HG02759 (cell line): Measurements from ENCODE around the gene GUCD1.

Experiments used
- ATAC-seq: cut with Tn5 transposase; IDR thresholded peaks from one replicate; pipeline ENCODE4 v1.9.1; 2021; ENCODE audit warnings: mild to moderate bottlenecking, moderate library complexity; ENCODE audit not compliant: unreplicated experiment

GUCD1 gene

DNA sequence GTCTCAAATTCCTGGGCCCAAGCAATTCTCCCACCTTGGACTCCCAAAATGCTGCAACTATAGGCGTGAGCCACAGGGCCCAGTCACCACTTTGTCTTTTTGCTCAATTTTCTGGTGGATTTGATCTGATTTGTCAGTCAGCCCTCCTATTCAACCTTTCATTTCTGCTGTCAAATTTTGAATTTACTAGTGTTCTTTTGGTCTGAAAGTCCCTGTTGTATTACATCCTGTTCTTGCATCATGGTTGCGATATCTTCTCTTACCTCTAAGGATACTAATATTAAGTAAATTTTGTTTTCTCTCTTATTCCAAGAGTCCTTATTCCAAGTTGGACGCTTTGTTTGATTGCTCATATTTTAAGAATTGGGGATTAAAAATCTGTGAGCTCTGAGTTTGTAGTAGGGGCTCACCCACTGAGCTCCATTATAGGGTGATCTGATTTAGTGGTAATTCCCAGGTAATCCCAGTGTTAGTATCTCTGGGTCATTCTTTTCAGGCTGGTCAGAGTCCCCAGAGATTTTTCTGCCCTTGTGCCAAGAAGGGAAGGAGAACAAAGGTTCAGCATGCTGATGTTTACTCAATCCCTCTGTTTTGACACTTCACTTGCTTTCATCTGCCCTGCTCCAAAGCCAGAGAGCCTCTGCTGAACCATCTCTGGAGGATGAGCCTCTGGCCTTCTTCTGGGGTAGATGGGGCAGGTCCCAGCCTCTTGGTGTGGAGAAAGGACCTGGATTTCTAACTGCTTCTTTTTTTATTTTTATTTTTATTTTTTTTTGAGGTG is 49.8 kb downstream of the GUCD1 start:
- ATAC-seq = no peak

DNA sequence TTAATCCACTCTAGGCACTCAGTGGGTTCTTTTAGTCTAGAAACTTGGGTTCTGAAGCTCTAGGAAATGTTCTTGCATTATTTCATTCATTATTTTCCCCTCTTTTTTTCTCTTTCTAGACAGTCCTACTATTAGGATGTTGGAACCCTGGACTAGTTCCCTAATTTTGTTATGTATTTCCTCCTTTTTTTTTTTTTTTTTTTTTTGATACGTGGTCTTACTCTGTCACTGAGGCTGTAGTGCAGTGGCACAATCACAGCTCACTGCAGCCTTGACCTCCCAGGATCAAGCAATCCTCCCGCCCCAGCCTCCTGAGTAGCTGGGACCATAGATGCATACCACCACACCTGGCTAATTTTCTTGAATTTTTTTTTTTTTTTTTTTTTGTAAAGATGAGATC is 50.4 kb downstream of the GUCD1 start:
- ATAC-seq = no peak

DNA sequence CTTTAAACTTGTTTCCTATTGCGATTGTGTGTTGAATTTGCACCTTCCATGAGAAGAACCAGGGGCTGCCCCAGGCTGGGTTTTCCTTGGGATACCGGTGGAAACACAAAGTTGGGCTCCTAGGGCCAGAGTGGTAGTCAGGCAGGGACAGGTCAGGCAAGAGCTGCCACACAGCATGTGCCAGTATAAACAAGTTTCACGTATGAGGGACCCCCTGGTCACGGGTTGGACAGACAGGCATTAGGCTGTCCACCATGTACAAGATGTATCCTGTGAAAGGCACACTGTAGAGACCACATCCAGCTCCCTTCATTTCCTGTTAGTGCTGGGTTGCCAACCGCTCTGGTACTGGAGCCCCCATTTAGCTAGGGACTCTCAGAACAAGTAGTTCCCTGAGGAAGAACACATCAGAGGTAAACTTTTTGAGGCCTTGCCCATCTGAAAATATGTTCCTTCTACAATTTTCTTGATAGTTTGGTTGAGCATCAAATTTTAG is 51.0 kb downstream of the GUCD1 start:
- no peak for ATAC-seq

DNA sequence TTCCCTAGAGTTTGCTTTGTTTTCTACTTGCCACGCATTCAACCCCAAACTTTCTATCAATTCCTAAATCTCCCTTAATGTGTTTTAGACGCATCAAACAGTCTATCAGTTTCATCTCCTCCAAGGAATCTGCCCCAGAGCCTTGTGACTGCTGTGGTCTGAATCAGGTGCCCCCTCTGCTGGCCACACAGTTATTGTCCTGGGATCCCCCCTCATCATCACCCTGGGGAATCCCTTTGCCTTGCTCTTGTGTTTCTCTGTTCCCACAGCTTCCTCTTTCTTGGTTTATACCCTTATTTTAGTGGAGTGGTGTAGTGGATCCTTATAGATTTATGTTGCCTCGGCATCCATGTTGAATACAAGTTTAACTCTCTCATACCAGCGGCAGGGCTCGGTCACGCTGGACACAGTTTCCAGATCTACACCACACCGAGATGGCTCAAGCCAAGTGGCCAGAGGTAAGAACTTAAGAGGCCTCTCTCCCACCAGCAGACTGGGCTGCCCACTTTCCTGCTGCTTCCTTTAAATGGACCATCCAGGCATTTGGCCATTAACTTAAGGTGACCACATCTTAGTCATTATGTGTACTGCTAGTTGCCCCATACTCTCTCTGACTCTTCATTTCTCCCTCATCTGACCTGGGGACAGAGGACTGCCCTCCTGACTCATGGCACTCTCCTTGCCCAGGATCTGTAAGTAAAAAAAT is 51.6 kb downstream of the GUCD1 start:
- no peak for ATAC-seq

DNA sequence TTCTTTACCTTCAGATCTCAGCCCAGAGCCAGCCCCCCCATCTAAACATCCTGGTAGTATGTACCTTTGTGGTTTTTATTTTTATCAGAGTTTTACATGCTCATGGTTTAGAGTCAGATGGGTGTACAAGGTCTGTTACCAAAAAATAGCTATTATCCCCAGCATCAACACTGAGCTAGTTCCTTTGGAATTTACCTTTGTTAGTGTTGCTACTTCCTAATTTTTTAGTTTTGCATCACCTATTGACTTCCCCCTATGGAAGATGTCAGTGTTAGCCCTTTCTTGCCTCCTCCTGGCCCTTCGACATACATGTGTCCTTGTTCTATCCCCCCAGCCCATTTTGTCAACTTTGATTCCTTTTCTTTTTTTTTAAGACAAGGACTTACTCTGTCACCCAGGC is 52.4 kb downstream of the GUCD1 start:
- ATAC-seq = no peak

DNA sequence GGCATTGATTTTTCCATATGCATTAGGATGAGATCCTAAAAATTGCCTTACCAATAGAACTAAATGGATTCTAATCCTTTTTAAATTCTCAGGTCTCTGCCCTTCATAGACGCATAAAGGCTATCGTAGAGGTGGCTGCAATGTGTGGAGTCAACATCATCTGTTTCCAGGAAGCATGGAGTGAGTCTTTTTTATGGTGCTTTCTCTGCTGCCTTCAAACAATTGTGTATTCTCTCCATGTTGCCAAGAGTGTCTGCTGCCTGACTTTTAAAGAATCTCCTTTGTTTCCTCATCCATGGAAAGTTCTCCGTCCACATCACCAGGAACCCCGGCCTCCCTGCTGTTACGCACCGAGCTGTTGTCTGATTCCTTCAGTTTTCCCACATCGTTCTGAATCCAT is 52.9 kb downstream of the GUCD1 start:
- no peak for ATAC-seq

DNA sequence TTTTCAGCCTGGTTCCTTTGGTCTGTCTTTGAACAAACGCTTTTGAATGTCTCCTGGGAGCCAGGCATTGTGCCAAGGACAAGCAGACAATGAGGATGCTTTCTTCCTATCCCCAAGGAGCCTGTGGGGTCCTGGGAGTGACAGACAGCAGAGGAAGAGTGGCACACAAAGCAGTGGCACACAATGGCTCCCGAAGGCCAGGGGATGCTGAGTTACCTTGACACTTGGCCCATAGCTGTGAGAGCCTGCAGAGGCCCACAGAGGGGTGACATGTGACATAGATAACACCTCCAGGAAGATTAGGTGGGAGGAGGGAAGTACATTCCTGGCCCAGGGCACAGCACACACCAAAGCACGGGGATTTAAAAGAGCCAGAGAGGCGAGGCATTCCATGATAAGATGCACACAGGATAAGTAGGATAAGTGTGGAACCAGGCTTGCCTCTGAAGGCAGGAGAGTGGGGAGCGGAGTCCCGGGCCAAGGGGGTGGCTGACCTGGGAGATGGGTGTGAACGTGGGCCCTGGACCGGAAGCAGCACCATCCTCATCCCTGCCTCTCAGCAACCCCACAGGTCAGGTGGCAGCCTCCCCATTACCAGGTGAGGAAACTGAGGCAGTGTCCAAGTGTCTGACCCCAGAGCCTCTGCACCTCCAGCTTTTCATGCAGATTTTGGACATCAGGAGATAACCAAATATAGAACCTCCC is 53.5 kb downstream of the GUCD1 start:
- ATAC-seq = no peak

DNA sequence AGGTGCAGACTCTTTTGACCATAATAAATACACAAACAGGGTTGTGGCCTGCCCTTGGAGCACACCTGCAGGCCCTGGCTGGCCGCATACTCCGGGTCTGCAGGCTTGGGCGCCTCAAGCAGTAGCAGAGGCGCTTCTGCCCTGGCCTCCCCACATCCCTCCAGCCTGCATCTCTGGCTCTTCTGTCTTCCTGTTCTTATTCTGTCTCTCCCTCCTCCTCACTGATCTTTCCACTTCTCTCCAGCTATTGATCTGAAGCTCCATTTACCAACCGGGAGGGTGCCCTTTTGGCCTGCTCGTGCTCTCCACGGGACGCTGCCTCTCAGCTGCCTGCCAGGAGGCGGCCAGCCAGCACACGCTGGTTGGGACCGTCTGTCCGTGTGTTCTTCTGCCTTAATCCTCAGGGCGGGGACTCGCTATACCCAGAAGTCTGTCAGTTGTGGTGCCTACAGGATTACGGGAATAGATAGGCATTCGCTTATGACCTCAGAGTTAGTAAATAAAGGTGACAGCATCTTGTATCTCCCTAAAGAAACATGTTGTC is 54.6 kb downstream of the GUCD1 start:
- ATAC-seq = no peak

DNA sequence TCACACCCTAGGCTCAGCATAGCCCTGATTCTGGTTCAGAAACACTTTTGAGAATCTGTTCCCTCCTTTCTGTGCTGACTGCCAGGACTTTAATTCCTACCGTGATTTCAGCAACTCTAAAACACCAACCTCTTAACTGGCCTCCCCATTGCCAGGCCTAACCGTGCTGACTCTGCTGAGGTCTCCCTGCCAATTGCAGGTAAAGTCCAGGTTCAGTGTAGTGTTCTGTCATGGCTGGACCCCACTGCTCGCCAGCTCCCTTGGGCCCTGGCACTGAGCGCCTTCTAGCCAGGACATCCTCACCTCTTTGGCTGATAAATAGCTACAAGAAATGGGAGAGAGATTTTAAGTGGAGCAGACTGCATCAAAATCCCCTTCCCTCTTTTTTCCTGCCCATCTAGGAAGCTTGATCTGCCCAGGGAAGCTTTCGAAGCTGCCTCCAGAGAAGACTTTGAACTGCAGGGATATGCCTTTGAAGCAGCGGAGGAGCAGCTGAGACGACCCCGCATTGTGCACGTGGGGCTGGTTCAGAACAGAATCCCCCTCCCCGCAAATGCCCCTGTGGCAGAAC is 55.1 kb downstream of the GUCD1 start:
- ATAC-seq = no peak

DNA sequence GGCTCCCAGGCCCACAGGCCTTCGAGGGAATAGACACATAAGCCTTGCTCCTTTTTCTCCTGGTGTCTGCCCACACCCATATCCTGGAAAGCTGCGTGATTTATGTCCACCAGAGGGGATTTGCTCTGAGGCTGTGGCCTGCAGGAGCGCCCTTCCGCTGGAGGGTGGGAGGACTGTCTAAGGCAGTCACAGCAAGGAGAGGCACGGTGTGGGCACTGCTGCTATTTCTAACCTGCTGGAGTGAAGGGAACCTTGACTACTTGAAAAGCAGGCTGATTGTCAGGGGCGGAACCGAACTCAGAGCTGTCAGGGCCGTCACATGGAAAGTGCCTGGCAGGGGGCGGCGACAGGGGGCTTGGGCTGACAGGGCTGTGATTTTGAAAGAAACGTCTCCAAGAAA is 56.1 kb downstream of the GUCD1 start:
- no peak for ATAC-seq

DNA sequence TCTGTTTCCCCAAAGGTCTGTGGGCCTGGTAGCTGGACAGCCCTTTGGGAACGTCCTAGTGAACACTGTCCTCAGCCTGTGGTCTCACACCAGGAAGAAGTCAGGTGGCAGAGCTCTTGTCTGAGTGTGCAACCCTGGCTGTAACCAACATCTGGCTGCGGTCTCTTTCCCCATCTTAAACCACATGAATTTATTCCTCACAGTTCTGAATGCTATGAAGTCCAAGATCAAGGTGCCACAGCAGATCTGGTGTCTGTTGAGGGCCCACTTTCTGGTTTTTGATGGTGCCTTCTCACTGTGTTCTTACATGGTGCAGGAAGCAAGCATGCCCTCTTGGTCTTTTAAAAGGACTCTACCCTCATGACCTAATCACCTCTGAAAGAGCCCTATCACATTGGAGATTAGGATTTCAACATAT is 57.1 kb downstream of the GUCD1 start:
- ATAC-seq = no peak

DNA sequence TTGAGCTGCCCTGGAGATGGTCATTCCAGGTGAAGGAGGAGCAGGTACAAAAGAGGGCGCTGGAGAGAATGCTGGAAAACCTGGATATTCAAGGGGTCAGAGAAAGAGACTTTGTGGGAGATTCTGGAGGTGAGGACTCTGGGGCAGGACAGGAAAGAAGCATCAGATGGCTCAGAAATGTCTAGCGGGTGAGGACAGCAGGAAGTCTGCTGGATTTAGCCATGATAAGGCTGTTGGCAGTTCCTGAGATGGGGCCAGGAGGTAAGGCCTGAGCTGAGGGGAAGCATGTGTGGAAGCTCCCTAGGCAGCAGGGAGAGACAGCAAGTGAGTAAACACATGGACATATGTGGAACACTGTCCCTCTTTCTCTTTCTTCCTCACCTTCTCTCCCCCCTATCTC is 58.3 kb downstream of the GUCD1 start:
- ATAC-seq = no peak

DNA sequence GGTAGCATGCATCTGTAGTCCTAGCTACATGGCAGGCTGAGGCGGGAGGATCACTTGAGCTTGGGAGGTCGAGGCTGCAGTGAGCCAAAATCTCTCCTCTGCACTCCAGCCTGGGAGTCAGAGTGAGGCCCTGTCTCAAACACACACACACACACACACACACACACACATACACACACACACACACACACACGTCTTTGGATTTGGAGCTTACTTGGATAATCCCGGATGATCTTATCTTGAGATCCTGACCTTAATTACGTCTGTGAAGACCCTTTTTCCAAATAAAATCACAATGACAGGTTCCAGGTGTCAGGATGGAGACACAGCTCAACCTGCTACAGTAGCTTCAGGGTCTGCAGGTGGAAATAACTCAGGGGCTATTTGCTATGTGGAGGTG is 58.7 kb downstream of the GUCD1 start:
- ATAC-seq = no peak

DNA sequence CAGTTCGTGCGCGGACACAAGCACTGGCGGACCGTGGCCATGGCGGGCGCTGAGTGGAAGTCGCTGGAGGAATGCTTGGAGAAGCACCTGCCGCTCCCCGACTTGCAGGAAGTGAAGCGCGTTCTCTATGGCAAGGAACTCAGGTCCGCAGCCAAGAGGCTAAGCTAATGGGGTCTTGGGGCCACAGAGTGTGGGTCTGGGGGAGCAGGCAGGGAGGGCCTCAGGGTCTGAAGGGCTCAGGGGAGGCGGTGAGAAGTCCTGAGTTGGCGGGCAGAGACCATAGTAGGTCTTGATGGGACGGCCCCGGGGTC is 59.6 kb downstream of the GUCD1 start:
- ATAC-seq = no peak

DNA sequence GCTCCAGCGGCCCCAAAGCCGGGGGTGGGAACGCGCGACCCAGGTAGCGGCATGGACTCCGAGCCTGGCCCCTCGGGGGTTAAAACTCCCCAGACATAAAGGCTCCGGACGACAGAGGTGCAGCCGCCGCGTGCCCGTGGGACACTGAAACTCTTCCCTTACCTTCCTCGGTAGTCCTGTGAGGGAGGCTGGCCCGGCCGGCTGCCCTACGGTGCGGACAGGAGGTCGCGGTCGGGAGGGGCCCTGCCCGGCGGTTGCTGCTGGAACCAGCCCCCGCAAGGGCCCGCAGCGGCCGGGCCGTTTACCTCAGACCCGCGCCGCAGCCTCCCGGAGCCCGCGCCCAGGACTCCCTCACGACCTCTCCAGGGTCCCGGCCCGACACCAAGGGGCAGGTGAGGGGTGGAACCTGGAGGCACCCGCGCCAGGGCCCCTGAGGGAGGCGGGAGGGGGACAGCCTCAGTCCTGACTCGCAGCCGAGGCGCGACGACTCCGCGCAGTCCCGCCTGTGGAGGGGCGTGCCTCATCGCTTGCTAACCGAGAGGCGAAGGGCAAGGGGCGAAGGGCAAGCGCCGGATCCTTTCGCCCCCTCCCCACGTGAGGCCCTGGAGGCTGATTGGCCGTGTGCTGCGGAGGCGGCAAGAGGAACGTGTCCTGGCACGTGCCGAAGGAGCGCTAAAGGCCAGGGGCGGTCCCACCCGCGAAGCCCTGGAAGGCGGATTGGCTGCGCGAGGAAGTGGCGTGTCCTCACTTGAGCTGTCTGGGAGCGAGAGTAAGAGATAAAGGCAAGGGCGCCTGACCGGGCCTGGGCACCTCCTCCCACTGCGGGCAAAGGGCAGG is 60.2 kb downstream of the GUCD1 start, which contains the start of gene UPB1:
UPB1 (plus strand) TSS at position 805 of the 837 bp plus-strand sequence. CDS start 72 bp downstream, outside the sequence.
- ATAC-seq = no peak

DNA sequence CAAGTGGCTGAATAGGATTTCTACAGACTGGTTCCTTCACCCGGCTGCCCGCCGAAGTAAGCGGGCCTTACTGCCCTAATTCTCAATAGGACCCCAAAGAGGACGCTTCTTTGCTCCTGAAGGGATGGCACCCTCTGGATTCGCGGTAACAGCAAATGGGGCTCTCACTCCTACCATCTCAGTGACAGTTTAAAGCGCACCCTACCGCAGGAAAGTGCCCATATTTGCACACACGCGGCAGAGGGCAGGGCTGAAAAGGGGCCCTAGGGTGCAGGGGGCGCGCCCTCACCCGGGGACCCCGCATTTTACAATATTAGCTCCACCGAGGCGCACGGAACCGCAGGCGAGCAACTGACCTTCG is 60.8 kb downstream of the GUCD1 start:
- ATAC-seq = no peak

DNA sequence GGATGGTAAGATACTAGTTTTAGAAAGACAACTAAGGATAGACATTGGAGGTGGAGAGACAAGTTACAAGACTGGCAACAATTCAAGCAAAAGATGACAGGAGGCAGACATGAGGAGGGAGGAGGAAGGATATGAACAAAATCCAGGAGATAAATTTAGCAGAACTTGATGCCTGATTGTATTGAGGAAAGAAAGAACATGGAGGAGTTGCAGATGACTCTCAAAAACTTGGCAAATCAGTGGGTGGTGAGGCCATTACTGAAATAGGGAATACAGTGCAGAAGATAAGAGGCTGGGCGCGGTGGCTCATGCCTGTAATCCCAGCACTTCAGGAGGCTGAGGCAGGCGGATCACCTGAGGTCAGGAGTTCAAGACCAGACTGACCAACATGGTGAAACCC is 62.5 kb downstream of the GUCD1 start:
- no peak for ATAC-seq
